Measurements from ENCODE around the gene ZNF148. TPM values are rescaled to one million over a fixed set of nuclear protein-coding genes. Genes with fewer than 3 reads are reported as not detected.
"Not testable (repeated sequence)": the region's sequence is repeated elsewhere in the genome, so short reads cannot be mapped to it uniquely, and the experiment has no call there.

The ZNF148 gene, protein sequence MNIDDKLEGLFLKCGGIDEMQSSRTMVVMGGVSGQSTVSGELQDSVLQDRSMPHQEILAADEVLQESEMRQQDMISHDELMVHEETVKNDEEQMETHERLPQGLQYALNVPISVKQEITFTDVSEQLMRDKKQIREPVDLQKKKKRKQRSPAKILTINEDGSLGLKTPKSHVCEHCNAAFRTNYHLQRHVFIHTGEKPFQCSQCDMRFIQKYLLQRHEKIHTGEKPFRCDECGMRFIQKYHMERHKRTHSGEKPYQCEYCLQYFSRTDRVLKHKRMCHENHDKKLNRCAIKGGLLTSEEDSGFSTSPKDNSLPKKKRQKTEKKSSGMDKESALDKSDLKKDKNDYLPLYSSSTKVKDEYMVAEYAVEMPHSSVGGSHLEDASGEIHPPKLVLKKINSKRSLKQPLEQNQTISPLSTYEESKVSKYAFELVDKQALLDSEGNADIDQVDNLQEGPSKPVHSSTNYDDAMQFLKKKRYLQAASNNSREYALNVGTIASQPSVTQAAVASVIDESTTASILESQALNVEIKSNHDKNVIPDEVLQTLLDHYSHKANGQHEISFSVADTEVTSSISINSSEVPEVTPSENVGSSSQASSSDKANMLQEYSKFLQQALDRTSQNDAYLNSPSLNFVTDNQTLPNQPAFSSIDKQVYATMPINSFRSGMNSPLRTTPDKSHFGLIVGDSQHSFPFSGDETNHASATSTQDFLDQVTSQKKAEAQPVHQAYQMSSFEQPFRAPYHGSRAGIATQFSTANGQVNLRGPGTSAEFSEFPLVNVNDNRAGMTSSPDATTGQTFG
- polyA plus RNA-seq (ENCODE audit: insufficient read length in 4 of 4), result 10 to 100 TPM; 39.7 to 49.4 (median 43.2) TPM

- DNase-seq (ENCODE audit: low read depth in 4 of 4, low spot score in 2 of 4), result peak; percentile 71 to 89 (median 84)
These were observed at the start of gene ZNF148 for GRCh38 chr3:125374996-125375941. Gene ZNF148 (minus strand): TSS chr3:125375325. CDS start chr3:125313640, 61,685 bp downstream.

GRCh38 chr3:125418306-125418705, 43.2 kb upstream of the ZNF148 start:
- DNase-seq (ENCODE audit: low read depth in 4 of 4, low spot score in 2 of 4), result no peak

DNA sequence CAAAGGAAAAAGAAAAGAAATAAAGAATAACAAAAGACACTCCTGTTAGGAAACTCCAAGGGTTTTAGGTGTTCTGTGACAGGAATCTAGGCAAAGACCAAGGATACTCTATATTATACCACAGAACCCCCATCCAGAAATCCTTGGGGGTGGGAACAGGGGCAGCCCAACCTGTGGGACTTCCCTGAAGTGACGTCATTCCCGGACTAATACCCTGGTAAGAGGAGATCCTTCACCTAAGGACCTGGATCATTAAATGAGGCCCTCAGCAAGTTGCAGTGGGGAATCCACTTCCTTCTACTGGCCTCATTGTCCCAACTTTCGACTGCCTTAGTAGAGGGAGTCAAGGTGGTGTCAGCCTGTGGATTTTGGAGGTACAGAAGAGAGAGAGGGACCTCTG, 41.1 kb upstream of the ZNF148 start:
- no peak for DNase-seq (ENCODE audit: low read depth in 4 of 4, low spot score in 2 of 4)

GRCh38 chr3:125414669-125415068, 39.5 kb upstream of the ZNF148 start:
- DNase-seq (ENCODE audit: low read depth in 4 of 4, low spot score in 2 of 4), result no peak

DNA sequence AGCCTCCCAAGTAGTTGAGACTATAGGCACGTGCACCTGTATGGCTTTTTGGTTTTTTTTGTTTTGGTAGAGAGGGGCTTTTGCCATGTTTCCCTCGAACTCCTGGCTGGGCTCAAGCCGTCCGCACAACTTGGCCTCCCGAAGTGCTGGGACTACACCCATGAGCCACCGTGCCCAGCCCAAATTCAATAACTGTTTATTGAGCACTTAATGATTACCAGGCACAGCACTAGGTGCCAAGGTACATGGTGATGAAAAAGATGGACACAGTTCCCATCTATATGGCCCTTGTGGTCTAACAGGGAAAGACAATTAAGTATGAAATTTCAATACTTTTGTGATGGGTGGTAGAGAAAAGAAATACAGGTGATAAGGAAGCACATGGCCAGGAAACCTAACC, 35.8 kb upstream of the ZNF148 start:
- no peak for DNase-seq (ENCODE audit: low read depth in 4 of 4, low spot score in 2 of 4)

- DNase-seq (ENCODE audit: low read depth in 4 of 4, low spot score in 2 of 4), result peak in 2 of 4 donors; percentile 11 to 14
These were observed 30.9 kb upstream of the ZNF148 start for GRCh38 chr3:125406070-125406469.

GRCh38 chr3:125405515-125405914, 30.4 kb upstream of the ZNF148 start:
- not testable (repeated sequence) for DNase-seq (ENCODE audit: low read depth in 4 of 4, low spot score in 2 of 4)

- DNase-seq (ENCODE audit: low read depth in 4 of 4, low spot score in 2 of 4), result no peak
These were observed 28.7 kb upstream of the ZNF148 start for GRCh38 chr3:125403789-125404188.

DNA sequence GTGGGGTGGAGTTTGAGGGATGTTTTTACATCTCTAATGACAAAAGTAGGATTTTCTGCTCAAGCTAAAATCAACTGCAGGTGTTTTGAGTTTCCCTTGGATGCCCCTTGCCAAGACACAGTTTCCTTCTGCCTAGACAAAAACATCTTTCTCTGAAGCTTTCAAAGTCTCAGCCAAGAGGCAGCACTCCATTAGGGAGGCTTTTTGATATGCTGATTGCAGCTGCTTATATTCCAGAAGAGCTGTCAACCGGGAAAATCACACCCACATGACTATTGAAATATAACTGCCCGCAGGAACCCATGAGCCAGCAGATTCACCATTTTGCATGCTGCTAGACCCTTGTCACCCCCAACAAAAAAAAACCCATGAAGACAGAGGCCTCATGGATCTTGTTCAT, 27.5 kb upstream of the ZNF148 start:
- DNase-seq (ENCODE audit: low read depth in 4 of 4, low spot score in 2 of 4), result no peak

- no peak for DNase-seq (ENCODE audit: low read depth in 4 of 4, low spot score in 2 of 4)
These were observed 26.3 kb upstream of the ZNF148 start for GRCh38 chr3:125401402-125401801.

DNA sequence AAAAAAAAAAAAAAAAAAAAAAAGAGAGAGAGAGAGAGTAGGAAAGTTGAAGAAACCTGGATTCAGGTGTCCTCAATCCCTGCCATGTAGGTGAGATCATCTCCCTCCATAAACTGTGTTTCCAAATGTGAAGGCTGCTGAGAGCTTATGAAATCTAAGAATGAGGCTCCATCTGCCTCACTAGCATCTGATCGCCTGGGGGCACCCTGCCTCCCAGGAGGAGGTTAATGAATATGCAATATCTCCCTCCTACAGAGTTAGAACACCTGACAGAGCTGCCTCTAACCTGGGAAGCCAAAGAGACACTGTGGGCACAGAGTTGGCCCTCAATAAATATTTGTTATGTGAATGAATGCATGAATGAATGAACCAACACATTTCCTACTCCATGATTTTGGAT, 23.8 kb upstream of the ZNF148 start:
- no peak for DNase-seq (ENCODE audit: low read depth in 4 of 4, low spot score in 2 of 4)

DNA sequence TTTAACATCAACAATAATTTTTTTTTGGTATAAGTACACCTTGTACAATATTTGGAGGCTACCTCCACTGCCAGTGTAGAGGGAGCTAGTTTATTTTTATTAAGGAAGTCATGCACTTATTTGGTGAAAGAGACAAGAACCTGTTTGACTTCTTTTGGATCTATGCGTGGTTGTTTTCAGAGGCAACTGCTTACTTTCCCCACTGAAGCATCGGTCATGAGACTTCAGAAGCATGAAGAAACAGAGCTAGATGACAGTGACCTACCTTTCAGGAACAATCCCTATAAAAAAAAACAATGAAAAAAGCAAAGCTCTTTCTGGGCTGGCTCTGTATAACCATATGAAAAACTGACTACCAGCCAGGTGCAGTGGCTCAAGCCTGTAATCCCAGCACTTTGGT, 20.0 kb upstream of the ZNF148 start:
- DNase-seq (ENCODE audit: low read depth in 4 of 4, low spot score in 2 of 4), result no peak

DNA sequence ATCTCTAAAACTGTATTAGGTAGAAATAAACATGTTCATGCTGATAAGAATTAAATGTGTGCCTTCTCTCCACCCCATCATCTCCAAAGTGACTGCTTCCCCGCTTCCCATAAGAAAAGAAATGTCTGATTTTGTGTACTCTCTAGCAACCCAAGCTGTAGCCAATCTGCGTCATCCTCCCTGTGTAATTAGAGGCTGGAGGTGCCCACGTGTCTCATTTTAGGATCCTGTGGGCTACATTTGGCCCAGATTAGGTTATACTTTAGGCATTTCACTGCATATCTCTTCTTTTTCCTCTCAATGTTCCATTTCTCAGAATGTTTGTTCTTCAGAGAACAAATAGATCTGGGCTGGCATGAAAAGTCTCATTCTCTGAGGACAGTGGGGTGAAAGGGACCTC, 19.3 kb upstream of the ZNF148 start:
- no peak for DNase-seq (ENCODE audit: low read depth in 4 of 4, low spot score in 2 of 4)

DNA sequence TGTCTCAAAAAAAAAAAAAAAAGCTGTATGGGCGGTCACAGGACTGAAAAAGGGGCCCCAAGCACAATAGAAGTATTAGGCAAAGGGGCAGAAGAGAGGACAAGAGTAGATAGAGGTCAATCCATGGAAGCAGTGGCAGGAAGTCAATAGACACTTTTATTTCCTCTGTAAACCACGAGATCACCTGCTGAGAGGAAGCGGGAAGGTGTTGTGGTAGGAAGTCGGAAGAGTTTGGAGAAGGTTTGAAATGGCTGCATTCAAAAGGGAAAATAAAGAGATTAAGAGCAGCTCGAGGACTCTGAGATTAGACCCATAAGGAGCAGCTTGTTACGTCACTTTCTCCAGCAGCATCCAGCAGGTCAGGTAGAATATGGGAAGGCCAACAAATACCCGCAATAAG, 14.2 kb upstream of the ZNF148 start:
- no peak for DNase-seq (ENCODE audit: low read depth in 4 of 4, low spot score in 2 of 4)

DNA sequence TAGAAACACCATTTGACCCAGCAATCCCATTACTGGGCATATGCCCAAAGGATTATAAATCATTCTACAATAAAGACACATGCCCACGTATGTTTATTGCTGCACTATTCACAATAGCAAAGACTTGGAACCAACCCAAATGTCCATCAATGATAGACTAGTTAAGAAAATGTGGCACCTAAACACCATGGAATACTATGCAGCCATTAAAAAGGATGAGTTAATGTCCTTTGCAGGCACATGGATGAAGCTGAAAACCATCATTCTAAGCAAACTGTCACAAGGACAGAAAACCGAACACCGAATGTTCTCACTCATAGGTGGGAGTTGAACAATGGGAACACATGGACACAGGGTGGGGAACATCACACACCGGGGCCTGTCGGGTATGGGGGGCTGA, 13.2 kb upstream of the ZNF148 start:
- DNase-seq (ENCODE audit: low read depth in 4 of 4, low spot score in 2 of 4), result not testable (repeated sequence)

DNA sequence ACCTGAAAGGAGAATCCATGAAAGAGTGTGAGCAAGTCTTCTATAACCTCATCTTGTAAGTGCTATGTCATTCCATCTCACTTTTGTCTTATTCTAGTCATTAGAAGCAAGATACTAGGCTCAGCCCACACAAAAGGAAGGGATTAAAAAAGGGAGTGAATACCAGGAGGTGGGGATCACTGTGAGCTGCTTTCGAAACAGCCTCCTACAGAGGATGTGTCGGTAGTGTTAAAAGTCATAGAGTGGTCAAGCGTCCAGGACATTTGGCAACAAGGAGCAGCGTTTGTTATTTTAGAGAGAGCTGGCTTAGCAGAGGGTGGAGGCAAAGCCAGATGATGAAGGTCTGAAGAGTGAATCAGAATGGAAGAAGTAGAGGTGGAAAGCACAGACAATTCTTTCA, 11.7 kb upstream of the ZNF148 start:
- DNase-seq (ENCODE audit: low read depth in 4 of 4, low spot score in 2 of 4), result no peak

DNA sequence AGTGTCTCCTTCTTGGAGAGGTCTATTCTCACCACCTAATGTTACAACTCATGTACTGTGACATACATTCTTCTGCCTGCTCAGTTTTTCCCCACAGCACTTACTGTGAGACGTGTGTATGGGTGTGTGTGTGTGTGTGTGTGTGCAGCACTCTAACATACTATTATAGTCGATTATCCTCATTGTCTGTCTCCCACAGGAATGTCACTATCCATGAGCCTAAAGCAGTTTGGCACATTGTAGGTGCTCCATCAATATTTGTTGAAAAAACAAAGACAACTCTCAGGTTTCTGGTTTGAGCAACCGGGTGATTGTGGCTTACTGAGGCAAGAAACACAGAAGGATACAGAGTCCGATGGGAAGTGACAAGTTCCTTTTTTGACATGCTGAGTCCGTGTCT, 8.6 kb upstream of the ZNF148 start:
- DNase-seq (ENCODE audit: low read depth in 4 of 4, low spot score in 2 of 4), result no peak

DNA sequence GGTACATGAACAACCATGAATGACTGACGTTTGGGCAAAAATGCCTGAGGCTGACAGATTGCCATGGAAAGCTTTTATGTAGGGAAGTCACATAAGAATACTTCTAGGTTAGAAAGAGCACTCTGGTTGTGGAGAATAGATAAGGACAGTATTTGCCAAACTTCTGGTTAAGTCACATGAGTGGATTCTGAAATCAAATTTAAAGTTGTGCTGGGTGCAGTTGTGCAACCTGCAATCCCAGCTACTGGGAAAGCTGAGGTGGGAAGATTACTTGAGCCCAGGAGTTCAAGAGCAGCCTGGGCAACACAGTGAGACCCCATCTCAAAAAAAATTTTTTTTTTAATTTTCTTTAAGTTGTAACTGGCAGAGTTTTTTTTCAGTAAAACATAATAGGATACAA, 7.2 kb upstream of the ZNF148 start:
- no peak for DNase-seq (ENCODE audit: low read depth in 4 of 4, low spot score in 2 of 4)

DNA sequence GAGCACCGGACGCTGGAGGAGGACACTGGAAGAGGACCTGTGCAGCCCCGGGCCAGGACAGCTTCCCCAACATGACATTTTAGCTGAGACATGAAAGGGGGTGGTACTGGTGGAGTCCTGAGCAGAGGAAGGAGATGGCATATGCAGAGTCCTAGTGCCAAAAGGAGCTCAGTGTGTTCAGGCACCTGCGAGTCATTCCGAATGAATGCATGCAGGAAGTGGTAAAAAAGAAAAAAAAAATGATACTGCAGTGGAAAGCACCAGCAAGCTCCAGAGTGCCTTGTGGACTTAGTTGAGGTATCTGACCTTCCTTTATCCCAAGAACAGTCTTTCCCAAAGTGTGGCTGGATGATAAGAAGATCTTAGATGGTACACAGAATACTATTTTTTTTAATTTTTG, 6.6 kb upstream of the ZNF148 start:
- no peak for DNase-seq (ENCODE audit: low read depth in 4 of 4, low spot score in 2 of 4)

DNA sequence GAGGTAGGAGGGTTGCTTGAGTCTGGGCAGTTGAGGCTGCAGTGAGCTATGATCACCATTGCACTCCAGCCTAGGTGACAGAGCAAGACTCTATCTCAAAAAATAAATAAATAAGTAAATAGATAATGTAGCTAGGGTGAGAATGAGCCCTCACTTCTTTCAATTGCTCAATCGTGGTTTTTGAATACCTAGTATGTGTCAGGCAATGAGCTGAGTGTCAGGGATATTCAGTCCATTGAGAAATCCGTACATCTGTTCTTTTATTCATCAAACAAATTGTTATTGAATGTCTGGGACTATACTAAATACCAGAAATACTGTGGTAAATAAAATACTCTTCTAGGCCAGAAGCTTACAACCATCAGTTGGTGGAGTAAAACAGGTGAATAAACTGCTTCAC, 6.2 kb upstream of the ZNF148 start:
- DNase-seq (ENCODE audit: low read depth in 4 of 4, low spot score in 2 of 4), result no peak

- DNase-seq (ENCODE audit: low read depth in 4 of 4, low spot score in 2 of 4), result no peak
These were observed 4.4 kb upstream of the ZNF148 start for GRCh38 chr3:125379483-125379882.
